Measurements from ENCODE around the gene PCDHB2.

The PCDHB2 gene

GRCh38 chr5:141094481-141095262 lies at the start of gene PCDHB2:
Gene PCDHB2, plus strand, starts transcription at chr5:141094615. Its CDS starts 176 bp downstream, at chr5:141094791.
- DNase-seq (ENCODE audit: low read depth) = peak; percentile 53
- peak within 1 kb of the TSS; percentile 33 for H3K4me3 ChIP-seq (ENCODE audit: control insufficient read depth, low read depth, low read length)
- TF ChIP-seq, protein P1, sequence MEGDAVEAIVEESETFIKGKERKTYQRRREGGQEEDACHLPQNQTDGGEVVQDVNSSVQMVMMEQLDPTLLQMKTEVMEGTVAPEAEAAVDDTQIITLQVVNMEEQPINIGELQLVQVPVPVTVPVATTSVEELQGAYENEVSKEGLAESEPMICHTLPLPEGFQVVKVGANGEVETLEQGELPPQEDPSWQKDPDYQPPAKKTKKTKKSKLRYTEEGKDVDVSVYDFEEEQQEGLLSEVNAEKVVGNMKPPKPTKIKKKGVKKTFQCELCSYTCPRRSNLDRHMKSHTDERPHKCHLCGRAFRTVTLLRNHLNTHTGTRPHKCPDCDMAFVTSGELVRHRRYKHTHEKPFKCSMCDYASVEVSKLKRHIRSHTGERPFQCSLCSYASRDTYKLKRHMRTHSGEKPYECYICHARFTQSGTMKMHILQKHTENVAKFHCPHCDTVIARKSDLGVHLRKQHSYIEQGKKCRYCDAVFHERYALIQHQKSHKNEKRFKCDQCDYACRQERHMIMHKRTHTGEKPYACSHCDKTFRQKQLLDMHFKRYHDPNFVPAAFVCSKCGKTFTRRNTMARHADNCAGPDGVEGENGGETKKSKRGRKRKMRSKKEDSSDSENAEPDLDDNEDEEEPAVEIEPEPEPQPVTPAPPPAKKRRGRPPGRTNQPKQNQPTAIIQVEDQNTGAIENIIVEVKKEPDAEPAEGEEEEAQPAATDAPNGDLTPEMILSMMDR (conservative IDR thresholded peaks at IDR 0.05; ENCODE audit: control insufficient read depth, insufficient read depth, low read depth, low read length) = peak; percentile 40

- no peak for DNase-seq (ENCODE audit: low read depth)
- H3K4me3 ChIP-seq (ENCODE audit: control insufficient read depth, low read depth, low read length) = no peak within 1 kb of the TSS
- TF ChIP-seq, protein P1 (conservative IDR thresholded peaks at IDR 0.05; ENCODE audit: control insufficient read depth, insufficient read depth, low read depth, low read length) = no peak
Measured at GRCh38 chr5:141050622-141051520, 43.5 kb upstream of the PCDHB2 start, which contains the start of gene PCDHB1. Gene PCDHB1, plus strand, starts transcription at chr5:141051374. Its CDS starts 97 bp downstream, at chr5:141051471.

GRCh38 chr5:141051521-141051866 lies 42.9 kb upstream of the PCDHB2 start:
- DNase-seq (ENCODE audit: low read depth) = no peak
- TF ChIP-seq, protein P1 (conservative IDR thresholded peaks at IDR 0.05; ENCODE audit: control insufficient read depth, insufficient read depth, low read depth, low read length) = no peak
- no peak overlapping the region for H3K4me3 ChIP-seq (ENCODE audit: control insufficient read depth, low read depth, low read length)

- TF ChIP-seq, protein P1 (conservative IDR thresholded peaks at IDR 0.05; ENCODE audit: control insufficient read depth, insufficient read depth, low read depth, low read length) = no peak
- no peak overlapping the region for H3K4me3 ChIP-seq (ENCODE audit: control insufficient read depth, low read depth, low read length)
- DNase-seq (ENCODE audit: low read depth) = no peak
Measured at GRCh38 chr5:141077826-141078225, 16.6 kb upstream of the PCDHB2 start.

- H3K4me3 ChIP-seq (ENCODE audit: control insufficient read depth, low read depth, low read length) = no peak overlapping the region
- TF ChIP-seq, protein P1 (conservative IDR thresholded peaks at IDR 0.05; ENCODE audit: control insufficient read depth, insufficient read depth, low read depth, low read length) = no peak
- no peak for DNase-seq (ENCODE audit: low read depth)
Measured at GRCh38 chr5:141082228-141082627, 12.2 kb upstream of the PCDHB2 start.

DNA sequence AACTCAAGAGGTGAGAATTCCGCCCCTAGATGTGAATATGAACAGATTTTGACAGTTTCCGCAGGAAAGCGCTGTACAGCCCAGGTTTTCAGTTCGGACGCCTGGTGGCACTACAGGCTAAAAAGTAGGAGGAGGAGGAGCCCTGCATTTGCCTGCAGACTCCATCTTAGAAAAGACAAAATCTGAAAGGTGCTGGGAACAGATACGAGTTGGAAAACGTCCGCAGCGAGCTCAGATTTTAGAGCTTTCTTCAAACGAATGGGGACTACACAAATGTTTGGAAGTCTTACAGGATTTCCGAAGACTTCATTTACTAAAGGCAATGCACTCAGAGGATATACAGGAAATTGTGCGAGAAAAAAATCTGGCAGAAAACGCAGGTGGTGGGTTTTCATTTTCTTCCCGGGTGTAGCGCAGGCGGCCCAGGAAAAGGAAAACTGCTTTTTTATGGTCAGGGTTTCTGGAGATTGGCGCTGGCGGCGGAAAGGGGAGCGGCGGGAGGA lies 9.9 kb upstream of the PCDHB2 start:
- H3K4me3 ChIP-seq (ENCODE audit: control insufficient read depth, low read depth, low read length) = peak overlapping the region; percentile 37
- peak; percentile 49 for DNase-seq (ENCODE audit: low read depth)
- TF ChIP-seq, protein P1 (conservative IDR thresholded peaks at IDR 0.05; ENCODE audit: control insufficient read depth, insufficient read depth, low read depth, low read length) = peak; percentile 51

Measured in fibroblast of mammary gland (primary cell).